ENCODE measurements around the gene RFPL2. TPM values are rescaled to one million over a fixed set of nuclear protein-coding genes. Genes with fewer than 3 reads are reported as not detected.
"Not testable (repeated sequence)": the region's sequence is repeated elsewhere in the genome, so short reads cannot be mapped to it uniquely, and the experiment has no call there.

The RFPL2 gene
- total RNA-seq, 1 donor from 2014 or later = 0.25 TPM

DNA sequence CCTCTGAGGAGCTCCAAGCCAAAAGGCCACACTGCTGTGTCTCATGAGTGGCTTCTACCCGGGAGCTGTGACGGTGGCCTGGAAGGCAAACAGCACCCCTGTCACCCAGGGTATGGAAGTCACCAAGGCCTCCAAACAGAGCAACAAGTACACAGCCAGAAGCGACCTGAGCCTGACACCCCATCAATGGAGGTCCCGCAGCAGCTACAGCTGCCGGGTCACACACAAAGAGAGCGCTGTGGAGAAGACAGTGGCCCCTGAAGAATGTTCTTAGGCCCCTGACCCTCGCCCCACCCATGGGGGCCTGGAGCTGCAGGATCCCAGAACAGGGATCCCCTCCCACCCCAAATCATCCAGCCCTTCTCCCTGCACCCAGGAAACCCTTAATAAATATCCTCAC lies 4.9 kb downstream of the RFPL2 start:
- no peak overlapping the region for H3K27ac Mint-ChIP-seq (ENCODE audit: unreplicated experiment)
- Histone ChIP-seq H3K27me3 (ENCODE audit: insufficient read depth, low read length) (peaks cover 2% of the 10 kb centered on the region), H3K79me2 (ENCODE audit: insufficient read depth, low read length) (no peaks in the 10 kb centered on the region), H3K9ac (ENCODE audit: low read length) (no peak overlapping the region), H3K4me1 (ENCODE audit: insufficient read depth, low read length) (no peaks in the 10 kb centered on the region), H3K36me3 (ENCODE audit: insufficient read depth, low read length) (no peaks in the 10 kb centered on the region), H3K4me3 (ENCODE audit: insufficient read depth, low read depth, low read length) (no peak overlapping the region), H3K4me2 (ENCODE audit: low read length) (no peak overlapping the region), H4K20me1 (ENCODE audit: insufficient read depth, low read length) (no peaks in the 10 kb centered on the region), H3K27ac (ENCODE audit: low read depth, low read length) (no peak overlapping the region), H2AFZ (ENCODE audit: low read depth, low read length) (no peak overlapping the region), H3K9me3 (ENCODE audit: insufficient read depth, low read depth, low read length) (no peaks in the 10 kb centered on the region)
- FAIRE-seq (no peak), DNase-seq (ENCODE audit: low read depth) (no peak)
- no peak for TF ChIP-seq EZH2 (IDR thresholded peaks at IDR 0.05; ENCODE audit: insufficient read depth, low read length)
- TF ChIP-seq, protein P1, sequence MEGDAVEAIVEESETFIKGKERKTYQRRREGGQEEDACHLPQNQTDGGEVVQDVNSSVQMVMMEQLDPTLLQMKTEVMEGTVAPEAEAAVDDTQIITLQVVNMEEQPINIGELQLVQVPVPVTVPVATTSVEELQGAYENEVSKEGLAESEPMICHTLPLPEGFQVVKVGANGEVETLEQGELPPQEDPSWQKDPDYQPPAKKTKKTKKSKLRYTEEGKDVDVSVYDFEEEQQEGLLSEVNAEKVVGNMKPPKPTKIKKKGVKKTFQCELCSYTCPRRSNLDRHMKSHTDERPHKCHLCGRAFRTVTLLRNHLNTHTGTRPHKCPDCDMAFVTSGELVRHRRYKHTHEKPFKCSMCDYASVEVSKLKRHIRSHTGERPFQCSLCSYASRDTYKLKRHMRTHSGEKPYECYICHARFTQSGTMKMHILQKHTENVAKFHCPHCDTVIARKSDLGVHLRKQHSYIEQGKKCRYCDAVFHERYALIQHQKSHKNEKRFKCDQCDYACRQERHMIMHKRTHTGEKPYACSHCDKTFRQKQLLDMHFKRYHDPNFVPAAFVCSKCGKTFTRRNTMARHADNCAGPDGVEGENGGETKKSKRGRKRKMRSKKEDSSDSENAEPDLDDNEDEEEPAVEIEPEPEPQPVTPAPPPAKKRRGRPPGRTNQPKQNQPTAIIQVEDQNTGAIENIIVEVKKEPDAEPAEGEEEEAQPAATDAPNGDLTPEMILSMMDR (IDR thresholded peaks at IDR 0.05; ENCODE audit: insufficient read depth, low read depth, low read length) = no peak
- peaks cover 5% of the 10 kb centered on the region for H3K9me3 Mint-ChIP-seq (ENCODE audit: unreplicated experiment)
- peaks cover 3% of the 10 kb centered on the region for H3K4me1 Mint-ChIP-seq (ENCODE audit: low read depth, unreplicated experiment)
- no peaks in the 10 kb centered on the region for H3K36me3 Mint-ChIP-seq (ENCODE audit: low read depth, unreplicated experiment)
- no peak overlapping the region for H3K4me3 Mint-ChIP-seq (ENCODE audit: unreplicated experiment)
- peaks cover 70% of the 10 kb centered on the region for H3K27me3 Mint-ChIP-seq (ENCODE audit: low read depth, unreplicated experiment)

DNA sequence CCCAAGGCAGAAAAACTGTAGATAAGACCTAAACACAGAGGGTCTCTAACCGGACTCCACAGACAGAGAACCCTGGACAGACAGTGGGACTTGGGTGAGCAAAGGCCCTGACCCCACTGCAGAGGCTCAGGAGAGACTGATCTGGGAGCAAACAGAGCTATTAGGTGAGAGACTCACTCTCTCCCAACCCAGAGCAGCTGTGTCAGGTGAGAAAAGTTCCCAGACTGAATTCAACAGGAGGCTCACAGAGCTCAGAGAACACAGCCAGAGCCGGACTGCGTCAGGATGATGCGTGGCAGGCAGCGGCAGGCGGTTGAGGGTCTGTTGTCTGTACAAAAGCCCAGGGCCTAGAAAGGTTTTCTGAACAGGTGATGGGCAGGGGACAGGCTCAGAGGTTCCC lies 5.5 kb downstream of the RFPL2 start:
- Histone ChIP-seq H3K4me3 (ENCODE audit: insufficient read depth, low read depth, low read length) (no peak overlapping the region), H3K9me3 (ENCODE audit: insufficient read depth, low read depth, low read length) (no peaks in the 10 kb centered on the region), H2AFZ (ENCODE audit: low read depth, low read length) (no peak overlapping the region), H3K79me2 (ENCODE audit: insufficient read depth, low read length) (no peaks in the 10 kb centered on the region), H3K27me3 (ENCODE audit: insufficient read depth, low read length) (peaks cover 2% of the 10 kb centered on the region), H3K4me1 (ENCODE audit: insufficient read depth, low read length) (no peaks in the 10 kb centered on the region), H4K20me1 (ENCODE audit: insufficient read depth, low read length) (no peaks in the 10 kb centered on the region), H3K36me3 (ENCODE audit: insufficient read depth, low read length) (no peaks in the 10 kb centered on the region), H3K4me2 (ENCODE audit: low read length) (no peak overlapping the region), H3K27ac (ENCODE audit: low read depth, low read length) (no peak overlapping the region), H3K9ac (ENCODE audit: low read length) (no peak overlapping the region)
- Mint-ChIP-seq H3K4me1 (ENCODE audit: low read depth, unreplicated experiment) (no peaks in the 10 kb centered on the region), H3K9me3 (ENCODE audit: unreplicated experiment) (peaks cover 5% of the 10 kb centered on the region), H3K4me3 (ENCODE audit: unreplicated experiment) (no peak overlapping the region), H3K36me3 (ENCODE audit: low read depth, unreplicated experiment) (no peaks in the 10 kb centered on the region), H3K27me3 (ENCODE audit: low read depth, unreplicated experiment) (peaks cover 64% of the 10 kb centered on the region), H3K27ac (ENCODE audit: unreplicated experiment) (no peak overlapping the region)
- FAIRE-seq (no peak), DNase-seq (ENCODE audit: low read depth) (no peak)
- TF ChIP-seq EZH2 (IDR thresholded peaks at IDR 0.05; ENCODE audit: insufficient read depth, low read length) = no peak
- TF ChIP-seq, protein P1 (IDR thresholded peaks at IDR 0.05; ENCODE audit: insufficient read depth, low read depth, low read length) = no peak

GRCh38 chr22:32197553-32198226 lies 7.2 kb downstream of the RFPL2 start:
- H3K9me3 Mint-ChIP-seq (ENCODE audit: unreplicated experiment); H3K36me3 Mint-ChIP-seq (ENCODE audit: low read depth, unreplicated experiment); H3K9me3 ChIP-seq (ENCODE audit: insufficient read depth, low read depth, low read length); H3K4me1 Mint-ChIP-seq (ENCODE audit: low read depth, unreplicated experiment); H3K4me2 ChIP-seq (ENCODE audit: low read length); H3K9ac ChIP-seq (ENCODE audit: low read length); H3K4me3 ChIP-seq (ENCODE audit: insufficient read depth, low read depth, low read length); H3K27ac ChIP-seq (ENCODE audit: low read depth, low read length); H3K27ac Mint-ChIP-seq (ENCODE audit: unreplicated experiment); H3K4me1 ChIP-seq (ENCODE audit: insufficient read depth, low read length); H3K27me3 ChIP-seq (ENCODE audit: insufficient read depth, low read length); H3K79me2 ChIP-seq (ENCODE audit: insufficient read depth, low read length); H2AFZ ChIP-seq (ENCODE audit: low read depth, low read length); FAIRE-seq; DNase-seq (ENCODE audit: low read depth); H4K20me1 ChIP-seq (ENCODE audit: insufficient read depth, low read length); H3K36me3 ChIP-seq (ENCODE audit: insufficient read depth, low read length); H3K4me3 Mint-ChIP-seq (ENCODE audit: unreplicated experiment): not testable (repeated sequence)
- H3K27me3 Mint-ChIP-seq (ENCODE audit: low read depth, unreplicated experiment) = peaks cover 53% of the 10 kb centered on the region

- not testable (repeated sequence) for H3K9me3 ChIP-seq (ENCODE audit: insufficient read depth, low read depth, low read length); H3K27ac ChIP-seq (ENCODE audit: low read depth, low read length); H3K4me3 ChIP-seq (ENCODE audit: insufficient read depth, low read depth, low read length); H3K9ac ChIP-seq (ENCODE audit: low read length); H3K79me2 ChIP-seq (ENCODE audit: insufficient read depth, low read length); H3K36me3 Mint-ChIP-seq (ENCODE audit: low read depth, unreplicated experiment); H3K4me3 Mint-ChIP-seq (ENCODE audit: unreplicated experiment); H3K27ac Mint-ChIP-seq (ENCODE audit: unreplicated experiment); H3K4me2 ChIP-seq (ENCODE audit: low read length); H3K4me1 ChIP-seq (ENCODE audit: insufficient read depth, low read length); H3K27me3 ChIP-seq (ENCODE audit: insufficient read depth, low read length); H4K20me1 ChIP-seq (ENCODE audit: insufficient read depth, low read length); H3K36me3 ChIP-seq (ENCODE audit: insufficient read depth, low read length); H3K9me3 Mint-ChIP-seq (ENCODE audit: unreplicated experiment); H3K4me1 Mint-ChIP-seq (ENCODE audit: low read depth, unreplicated experiment); DNase-seq (ENCODE audit: low read depth); FAIRE-seq; H2AFZ ChIP-seq (ENCODE audit: low read depth, low read length)
- H3K27me3 Mint-ChIP-seq (ENCODE audit: low read depth, unreplicated experiment) = peaks cover 43% of the 10 kb centered on the region
Observed at GRCh38 chr22:32195900-32196299, 9.0 kb downstream of the RFPL2 start.

- H3K4me2 ChIP-seq (ENCODE audit: low read length); H3K4me3 Mint-ChIP-seq (ENCODE audit: unreplicated experiment); H3K9me3 Mint-ChIP-seq (ENCODE audit: unreplicated experiment); H3K4me1 Mint-ChIP-seq (ENCODE audit: low read depth, unreplicated experiment); FAIRE-seq; H3K9ac ChIP-seq (ENCODE audit: low read length); H3K27ac ChIP-seq (ENCODE audit: low read depth, low read length); H3K36me3 ChIP-seq (ENCODE audit: insufficient read depth, low read length); H3K27me3 ChIP-seq (ENCODE audit: insufficient read depth, low read length); H3K4me1 ChIP-seq (ENCODE audit: insufficient read depth, low read length); H3K4me3 ChIP-seq (ENCODE audit: insufficient read depth, low read depth, low read length); H2AFZ ChIP-seq (ENCODE audit: low read depth, low read length); H3K79me2 ChIP-seq (ENCODE audit: insufficient read depth, low read length); H4K20me1 ChIP-seq (ENCODE audit: insufficient read depth, low read length); H3K9me3 ChIP-seq (ENCODE audit: insufficient read depth, low read depth, low read length); DNase-seq (ENCODE audit: low read depth); H3K36me3 Mint-ChIP-seq (ENCODE audit: low read depth, unreplicated experiment); H3K27ac Mint-ChIP-seq (ENCODE audit: unreplicated experiment): not testable (repeated sequence)
- H3K27me3 Mint-ChIP-seq (ENCODE audit: low read depth, unreplicated experiment) = peaks cover 30% of the 10 kb centered on the region
Observed at GRCh38 chr22:32193346-32193745, 11.5 kb downstream of the RFPL2 start.

All from astrocyte (in vitro differentiated cells and primary cell).